Measurements from ENCODE around the gene ZFX.

GRCh38 chrX:24215272-24215671 lies 65.7 kb downstream of the ZFX start:
- TF ChIP-seq CTCF (IDR thresholded peaks at IDR 0.05), result no peak
- TF ChIP-seq POLR2A (IDR thresholded peaks at IDR 0.05), result no peak

Data from heart left ventricle (tissue), 13 donors.